ENCODE data around the gene TCEANC2. TPM values are rescaled to one million over a fixed set of nuclear protein-coding genes. Genes with fewer than 3 reads are reported as not detected.
"Not testable (repeated sequence)": the region's sequence is repeated elsewhere in the genome, so short reads cannot be mapped to it uniquely, and the experiment has no call there.

TCEANC2 gene
- 7.8 TPM for polyA plus RNA-seq

GRCh38 chr1:54052934-54053744, at the start of gene TCEANC2, which contains the start of gene TMEM59:
TSS of gene TCEANC2 (plus strand) at chr1:54053608. CDS start at chr1:54054423, 815 bp downstream.
TSS of gene TMEM59 (minus strand) at chr1:54053204. CDS start at chr1:54053188, 16 bp downstream.
- no peaks in the 10 kb centered on the region for H3K9me3 Mint-ChIP-seq
- peaks cover 4% of the 10 kb centered on the region for H3K36me3 Mint-ChIP-seq
- H3K27me3 Mint-ChIP-seq, result no peaks in the 10 kb centered on the region
- H3K4me3 Mint-ChIP-seq, result no peak within 1 kb of the TSS
- H3K27ac Mint-ChIP-seq, result peak within 1 kb of the TSS in 1 of 3 donors; percentile 39
- peaks cover 13 to 37% (median 25%) of the 10 kb centered on the region in 3 donors for H3K4me1 Mint-ChIP-seq

GRCh38 chr1:54003750-54004480, 49.5 kb upstream of the TCEANC2 start:
- H3K36me3 Mint-ChIP-seq, H3K4me1 Mint-ChIP-seq, H3K27me3 Mint-ChIP-seq, H3K4me3 Mint-ChIP-seq, H3K27ac Mint-ChIP-seq, H3K9me3 Mint-ChIP-seq: not testable (repeated sequence)

GRCh38 chr1:54004481-54005049, 48.8 kb upstream of the TCEANC2 start:
- H3K27me3 Mint-ChIP-seq, result peaks cover 2% of the 10 kb centered on the region
- H3K4me1 Mint-ChIP-seq, result no peaks in the 10 kb centered on the region
- no peaks in the 10 kb centered on the region for H3K9me3 Mint-ChIP-seq
- H3K4me3 Mint-ChIP-seq, result no peak overlapping the region
- no peak overlapping the region for H3K27ac Mint-ChIP-seq
- peaks cover 2% of the 10 kb centered on the region for H3K36me3 Mint-ChIP-seq

- Mint-ChIP-seq H3K4me1 (no peaks in the 10 kb centered on the region), H3K9me3 (no peaks in the 10 kb centered on the region), H3K27ac (no peak overlapping the region), H3K4me3 (no peak overlapping the region), H3K36me3 (peaks cover 2% of the 10 kb centered on the region), H3K27me3 (peaks cover 9% of the 10 kb centered on the region)
Measured at GRCh38 chr1:54006508-54006907, 46.9 kb upstream of the TCEANC2 start.

GRCh38 chr1:54007613-54008012, 45.8 kb upstream of the TCEANC2 start:
- H3K27ac Mint-ChIP-seq, result no peak overlapping the region
- H3K4me1 Mint-ChIP-seq, result no peaks in the 10 kb centered on the region
- H3K27me3 Mint-ChIP-seq, result peaks cover 10% of the 10 kb centered on the region
- H3K9me3 Mint-ChIP-seq, result no peaks in the 10 kb centered on the region
- peaks cover 2% of the 10 kb centered on the region for H3K36me3 Mint-ChIP-seq
- no peak overlapping the region for H3K4me3 Mint-ChIP-seq

GRCh38 chr1:54008876-54009275, 44.5 kb upstream of the TCEANC2 start:
- no peak overlapping the region for H3K4me3 Mint-ChIP-seq
- H3K36me3 Mint-ChIP-seq, result peaks cover 2% of the 10 kb centered on the region
- no peaks in the 10 kb centered on the region for H3K9me3 Mint-ChIP-seq
- H3K4me1 Mint-ChIP-seq, result no peaks in the 10 kb centered on the region
- H3K27ac Mint-ChIP-seq, result no peak overlapping the region
- peaks cover 10% of the 10 kb centered on the region for H3K27me3 Mint-ChIP-seq

GRCh38 chr1:54009406-54009805, 44.0 kb upstream of the TCEANC2 start:
- Mint-ChIP-seq H3K27ac (no peak overlapping the region), H3K36me3 (peaks cover 2% of the 10 kb centered on the region), H3K27me3 (peaks cover 10% of the 10 kb centered on the region), H3K4me3 (no peak overlapping the region), H3K9me3 (no peaks in the 10 kb centered on the region), H3K4me1 (no peaks in the 10 kb centered on the region)

- no peaks in the 10 kb centered on the region for H3K4me1 Mint-ChIP-seq
- no peaks in the 10 kb centered on the region for H3K9me3 Mint-ChIP-seq
- no peak overlapping the region for H3K27ac Mint-ChIP-seq
- peaks cover 10% of the 10 kb centered on the region for H3K27me3 Mint-ChIP-seq
- no peak overlapping the region for H3K4me3 Mint-ChIP-seq
- H3K36me3 Mint-ChIP-seq, result peaks cover 2% of the 10 kb centered on the region
Measured at GRCh38 chr1:54010415-54011117, 42.8 kb upstream of the TCEANC2 start.

GRCh38 chr1:54011316-54012007, 41.9 kb upstream of the TCEANC2 start:
- Mint-ChIP-seq H3K27ac (peak overlapping the region in 1 of 3 donors; percentile 86), H3K4me3 (no peak overlapping the region), H3K36me3 (no peaks in the 10 kb centered on the region), H3K27me3 (peaks cover 10% of the 10 kb centered on the region), H3K4me1 (no peaks in the 10 kb centered on the region), H3K9me3 (no peaks in the 10 kb centered on the region)

GRCh38 chr1:54012008-54012325, 41.4 kb upstream of the TCEANC2 start:
- no peak overlapping the region for H3K4me3 Mint-ChIP-seq
- H3K9me3 Mint-ChIP-seq, result no peaks in the 10 kb centered on the region
- no peaks in the 10 kb centered on the region for H3K4me1 Mint-ChIP-seq
- peaks cover 10% of the 10 kb centered on the region for H3K27me3 Mint-ChIP-seq
- peak overlapping the region in 1 of 3 donors; percentile 86 for H3K27ac Mint-ChIP-seq
- no peaks in the 10 kb centered on the region for H3K36me3 Mint-ChIP-seq

GRCh38 chr1:54012863-54013262, 40.5 kb upstream of the TCEANC2 start:
- Mint-ChIP-seq H3K27ac (no peak overlapping the region), H3K9me3 (no peaks in the 10 kb centered on the region), H3K36me3 (no peaks in the 10 kb centered on the region), H3K4me3 (no peak overlapping the region), H3K27me3 (peaks cover 8% of the 10 kb centered on the region), H3K4me1 (no peaks in the 10 kb centered on the region)

GRCh38 chr1:54013393-54014008, 39.9 kb upstream of the TCEANC2 start:
- Mint-ChIP-seq H3K4me3 (no peak overlapping the region), H3K36me3 (no peaks in the 10 kb centered on the region), H3K27ac (no peak overlapping the region), H3K9me3 (no peaks in the 10 kb centered on the region), H3K4me1 (no peaks in the 10 kb centered on the region), H3K27me3 (peaks cover 8% of the 10 kb centered on the region)

GRCh38 chr1:54014009-54014629, 39.3 kb upstream of the TCEANC2 start:
- Mint-ChIP-seq H3K9me3 (no peaks in the 10 kb centered on the region), H3K4me3 (no peak overlapping the region), H3K36me3 (no peaks in the 10 kb centered on the region), H3K4me1 (no peaks in the 10 kb centered on the region), H3K27ac (no peak overlapping the region), H3K27me3 (peaks cover 8% of the 10 kb centered on the region)

Measured in IgD-negative memory B cell (primary cell).